Memory B cell (primary cell): ENCODE measurements around the gene ZCCHC7.

Experiments used
- ATAC-seq: fragments of 150-1000 bp; cut with Tn5 transposase; 2 replicates; pipeline ENCODE4 v1.10.0; 2021; ENCODE audit warnings: low read depth, mild to moderate bottlenecking, moderate library complexity
- DNase-seq, 2 donors: peaks; one replicate each; pipeline ENCODE4 v3.0.0; 2022; ENCODE audit warnings: low spot score in 2 of 2
- H3K27ac Mint-ChIP-seq: one replicate; pipeline ENCODE4 v1.8.0; 2022; ENCODE audit warnings: mild to moderate bottlenecking, moderate library complexity, mixed read lengths
- H3K27me3 Mint-ChIP-seq: one replicate; pipeline ENCODE4 v1.8.0; 2022; ENCODE audit warnings: mixed read lengths
- H3K36me3 Mint-ChIP-seq: one replicate; pipeline ENCODE4 v1.8.0; 2022; ENCODE audit warnings: mild to moderate bottlenecking, mixed read lengths
- H3K4me1 Mint-ChIP-seq: one replicate; pipeline ENCODE4 v1.8.0; 2022; ENCODE audit warnings: mixed read lengths
- H3K4me3 Mint-ChIP-seq: one replicate; pipeline ENCODE4 v1.8.0; 2022; ENCODE audit warnings: mild to moderate bottlenecking, moderate library complexity, mixed read lengths
- H3K9me3 Mint-ChIP-seq: one replicate; pipeline ENCODE4 v1.8.0; 2022; ENCODE audit warnings: mixed read lengths

Gene ZCCHC7

DNA sequence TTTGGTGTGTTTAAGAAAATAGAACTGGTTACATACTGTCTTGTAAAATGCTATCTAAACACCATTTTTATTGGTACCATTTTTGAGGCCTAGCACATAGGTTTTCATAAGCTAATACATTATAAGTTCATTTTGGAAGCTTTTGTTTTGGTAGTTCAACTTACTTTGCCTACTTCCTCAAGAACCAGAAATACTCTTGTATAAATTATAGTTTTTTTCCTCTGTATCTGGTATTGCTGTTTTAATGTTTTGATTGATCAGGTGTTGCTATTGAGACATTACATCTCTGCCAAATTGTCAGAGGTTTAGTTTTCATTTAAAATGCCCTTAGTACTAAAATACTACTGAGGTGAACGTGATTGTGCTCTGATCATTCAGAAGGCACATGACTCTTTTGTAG, 211.5 kb downstream of the ZCCHC7 start:
- no peaks in the 10 kb centered on the region for H3K27me3 Mint-ChIP-seq
- no peak overlapping the region for H3K27ac Mint-ChIP-seq
- peaks cover 1% of the 10 kb centered on the region for H3K36me3 Mint-ChIP-seq
- no peak overlapping the region for H3K4me3 Mint-ChIP-seq
- ATAC-seq (no peak), DNase-seq (no peak)
- H3K9me3 Mint-ChIP-seq: no peaks in the 10 kb centered on the region
- peaks cover 22% of the 10 kb centered on the region for H3K4me1 Mint-ChIP-seq

DNA sequence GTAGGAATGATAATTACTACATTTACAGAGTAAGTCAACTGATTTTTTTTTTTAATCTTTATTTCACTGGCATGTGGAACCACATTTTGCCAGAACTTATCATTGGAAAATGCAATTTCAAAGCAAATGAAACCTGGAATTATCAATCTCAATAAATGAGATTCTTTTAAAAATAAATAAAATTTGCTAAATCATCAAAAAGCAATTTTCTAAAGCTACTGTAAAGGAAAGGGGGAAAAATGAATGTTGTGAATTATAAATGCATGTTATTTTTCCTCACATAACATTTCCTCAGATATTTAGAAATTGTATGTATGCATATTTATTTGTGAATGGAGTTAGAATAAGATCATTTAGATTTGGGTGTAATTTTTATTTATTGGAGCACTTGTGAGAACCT, 212.2 kb downstream of the ZCCHC7 start:
- H3K4me1 Mint-ChIP-seq: peaks cover 19% of the 10 kb centered on the region
- H3K27me3 Mint-ChIP-seq: no peaks in the 10 kb centered on the region
- H3K36me3 Mint-ChIP-seq: peaks cover 1% of the 10 kb centered on the region
- no peak overlapping the region for H3K4me3 Mint-ChIP-seq
- DNase-seq: no peak
- no peak overlapping the region for H3K27ac Mint-ChIP-seq
- no peaks in the 10 kb centered on the region for H3K9me3 Mint-ChIP-seq
- ATAC-seq: no peak

DNA sequence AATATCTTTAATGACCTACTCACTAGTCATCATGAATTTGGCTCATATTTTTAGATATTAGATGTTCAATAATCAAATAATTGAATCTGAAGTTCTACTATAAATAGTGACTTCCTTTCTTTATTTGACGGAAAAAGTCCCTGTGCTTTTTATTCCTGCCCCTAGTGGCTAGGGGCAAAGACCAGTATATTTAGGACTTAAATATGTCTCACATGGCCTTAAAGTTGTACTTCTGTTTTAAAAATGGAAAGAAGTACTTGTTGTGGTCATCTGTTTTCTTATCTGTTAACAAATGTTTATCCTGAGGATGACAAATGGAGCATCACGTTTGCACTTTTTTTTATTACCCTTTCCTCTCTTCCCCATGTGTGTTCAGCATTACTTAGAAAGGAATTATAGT, 212.9 kb downstream of the ZCCHC7 start:
- Mint-ChIP-seq H3K4me1 (peaks cover 23% of the 10 kb centered on the region), H3K36me3 (peaks cover 1% of the 10 kb centered on the region), H3K9me3 (no peaks in the 10 kb centered on the region), H3K27me3 (no peaks in the 10 kb centered on the region), H3K27ac (no peak overlapping the region), H3K4me3 (no peak overlapping the region)
- DNase-seq (no peak), ATAC-seq (no peak)

DNA sequence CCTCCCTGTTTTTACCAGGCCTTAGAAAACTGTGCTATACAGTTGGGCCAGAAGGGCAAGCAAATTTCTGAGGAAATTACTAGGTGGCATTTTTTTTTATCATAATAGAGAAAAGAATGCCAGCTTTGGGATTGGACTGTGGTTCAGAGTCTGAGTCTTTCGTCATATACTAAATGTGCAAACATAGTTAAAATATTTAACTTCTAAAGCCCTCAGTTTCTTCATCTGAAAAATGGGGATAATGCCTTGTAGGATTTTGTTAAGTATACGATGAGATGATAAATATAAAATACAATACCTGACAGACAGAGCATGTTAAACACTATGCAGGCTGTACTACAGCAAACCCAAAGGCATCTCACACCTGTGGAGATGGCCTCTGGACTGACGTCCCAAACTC, 214.9 kb downstream of the ZCCHC7 start:
- Mint-ChIP-seq H3K4me1 (peaks cover 25% of the 10 kb centered on the region), H3K27ac (no peak overlapping the region), H3K36me3 (no peaks in the 10 kb centered on the region), H3K27me3 (no peaks in the 10 kb centered on the region), H3K4me3 (no peak overlapping the region), H3K9me3 (no peaks in the 10 kb centered on the region)
- DNase-seq: no peak
- ATAC-seq: no peak

DNA sequence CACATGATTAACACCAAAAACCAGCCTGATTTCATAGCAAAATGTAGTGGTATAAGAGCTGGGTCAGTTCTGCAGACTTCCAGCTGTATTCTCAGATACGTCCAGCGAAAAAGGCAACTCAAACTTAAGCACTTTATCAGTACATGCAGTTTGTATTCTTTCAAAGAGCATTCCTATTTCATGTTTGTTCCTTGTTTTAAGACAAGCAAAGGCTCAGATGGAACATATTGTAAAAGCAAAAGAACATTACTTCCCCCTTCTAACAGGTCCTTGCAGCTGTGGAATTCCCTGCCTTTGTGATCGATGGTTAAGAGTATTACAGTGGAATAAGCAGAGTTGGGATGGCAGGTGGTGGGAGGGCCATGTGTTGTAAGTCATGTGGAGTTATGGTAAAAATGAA, 215.8 kb downstream of the ZCCHC7 start:
- DNase-seq (no peak), ATAC-seq (no peak)
- Mint-ChIP-seq H3K4me3 (peak overlapping the region; percentile 30), H3K36me3 (no peaks in the 10 kb centered on the region), H3K27ac (peak overlapping the region; percentile 85), H3K9me3 (no peaks in the 10 kb centered on the region), H3K4me1 (peaks cover 27% of the 10 kb centered on the region), H3K27me3 (no peaks in the 10 kb centered on the region)

DNA sequence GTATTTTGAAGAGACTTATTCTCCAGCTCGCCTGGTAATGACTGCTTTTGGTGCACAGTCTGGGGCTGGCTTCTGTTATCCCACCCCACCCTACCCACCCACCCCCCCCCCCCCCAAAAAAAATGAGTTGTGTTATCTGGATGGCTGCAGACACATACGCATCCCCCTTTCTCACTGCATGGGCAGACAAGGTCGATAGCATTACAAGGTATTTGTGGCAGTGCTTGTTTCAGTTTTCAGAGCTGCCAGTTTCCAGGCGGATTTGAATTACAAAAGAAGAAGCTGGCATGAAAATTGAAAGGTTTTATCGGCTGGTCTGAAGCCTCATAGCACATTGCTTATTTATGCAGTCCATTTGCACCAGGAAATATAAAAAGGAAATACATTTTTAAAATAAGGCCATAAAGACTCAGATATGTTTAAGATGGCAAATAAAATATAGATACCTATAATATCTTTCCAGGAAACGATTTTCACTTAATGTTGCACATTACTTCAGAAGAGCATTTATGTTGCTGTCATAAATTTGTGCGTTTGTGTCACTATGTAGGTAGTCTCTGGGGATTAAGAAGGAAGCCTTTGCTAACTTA, 217.0 kb downstream of the ZCCHC7 start:
- Mint-ChIP-seq H3K9me3 (no peaks in the 10 kb centered on the region), H3K4me1 (peaks cover 25% of the 10 kb centered on the region), H3K27me3 (no peaks in the 10 kb centered on the region), H3K27ac (peak overlapping the region; percentile 85), H3K4me3 (peak overlapping the region; percentile 40), H3K36me3 (no peaks in the 10 kb centered on the region)
- ATAC-seq: peak; percentile 61
- no peak for DNase-seq

DNA sequence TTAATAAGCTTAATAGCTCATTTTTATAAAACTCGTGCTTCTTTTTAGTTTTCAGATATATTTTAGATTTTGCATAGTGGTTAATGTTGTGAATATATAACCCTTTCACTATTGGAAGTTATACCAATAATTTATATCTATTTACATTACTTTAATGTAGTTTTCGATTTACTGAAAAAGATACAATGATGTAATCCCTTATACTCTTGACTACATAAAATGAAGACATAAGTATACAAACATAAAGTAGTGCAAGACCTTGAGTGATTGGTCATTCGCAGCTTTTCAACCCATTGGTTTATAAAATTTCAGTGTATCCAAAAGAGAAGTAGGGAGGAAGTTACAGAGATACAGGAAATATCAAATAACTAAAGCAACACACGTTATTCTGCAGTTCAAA, 217.8 kb downstream of the ZCCHC7 start:
- H3K36me3 Mint-ChIP-seq: no peaks in the 10 kb centered on the region
- peak overlapping the region; percentile 45 for H3K4me3 Mint-ChIP-seq
- no peaks in the 10 kb centered on the region for H3K9me3 Mint-ChIP-seq
- no peak for DNase-seq
- peak overlapping the region; percentile 85 for H3K27ac Mint-ChIP-seq
- no peaks in the 10 kb centered on the region for H3K27me3 Mint-ChIP-seq
- H3K4me1 Mint-ChIP-seq: peaks cover 25% of the 10 kb centered on the region
- ATAC-seq: no peak

DNA sequence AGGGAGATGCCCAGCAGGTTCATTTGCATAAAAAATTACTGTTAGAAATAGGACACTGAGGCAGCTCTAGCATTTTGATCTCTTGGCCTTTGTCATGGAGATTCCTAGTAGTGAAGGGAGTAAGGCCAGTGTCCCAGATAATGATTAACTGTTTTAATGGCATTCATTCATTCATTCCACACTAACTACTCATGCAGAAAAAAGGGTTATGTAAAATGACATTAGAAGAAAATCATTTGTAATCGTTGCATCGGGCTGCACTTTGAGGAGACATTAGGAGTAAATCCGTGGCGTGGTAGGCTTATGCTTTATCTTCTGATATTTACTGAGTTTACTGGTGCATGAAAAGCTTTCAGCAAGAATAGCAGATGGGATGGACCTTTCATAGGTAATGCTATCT, 219.5 kb downstream of the ZCCHC7 start:
- no peaks in the 10 kb centered on the region for H3K27me3 Mint-ChIP-seq
- no peaks in the 10 kb centered on the region for H3K9me3 Mint-ChIP-seq
- H3K36me3 Mint-ChIP-seq: peaks cover 5% of the 10 kb centered on the region
- DNase-seq (no peak), ATAC-seq (no peak)
- peaks cover 28% of the 10 kb centered on the region for H3K4me1 Mint-ChIP-seq
- H3K4me3 Mint-ChIP-seq: no peak overlapping the region
- no peak overlapping the region for H3K27ac Mint-ChIP-seq

DNA sequence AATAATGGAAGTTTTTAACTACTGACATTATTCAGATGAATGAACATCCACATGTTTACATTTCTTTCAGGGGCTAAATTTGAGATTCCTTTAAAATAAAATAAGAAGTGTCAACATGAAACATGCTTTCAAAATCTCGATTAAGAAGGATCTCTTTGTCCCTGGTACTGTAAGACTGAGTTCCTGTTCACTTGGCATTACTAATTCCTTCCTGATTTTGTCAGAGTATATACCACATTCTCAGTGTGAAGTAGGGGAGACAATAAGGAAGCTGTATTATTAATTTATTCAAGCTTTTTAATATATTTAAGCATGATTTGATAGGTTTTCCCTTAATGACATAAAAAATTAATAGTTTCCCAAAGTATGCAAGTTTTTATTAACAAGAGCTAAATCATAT, 220.6 kb downstream of the ZCCHC7 start:
- ATAC-seq (no peak), DNase-seq (no peak)
- Mint-ChIP-seq H3K27me3 (no peaks in the 10 kb centered on the region), H3K9me3 (no peaks in the 10 kb centered on the region), H3K4me3 (no peak overlapping the region), H3K4me1 (peaks cover 29% of the 10 kb centered on the region), H3K36me3 (peaks cover 6% of the 10 kb centered on the region), H3K27ac (no peak overlapping the region)

DNA sequence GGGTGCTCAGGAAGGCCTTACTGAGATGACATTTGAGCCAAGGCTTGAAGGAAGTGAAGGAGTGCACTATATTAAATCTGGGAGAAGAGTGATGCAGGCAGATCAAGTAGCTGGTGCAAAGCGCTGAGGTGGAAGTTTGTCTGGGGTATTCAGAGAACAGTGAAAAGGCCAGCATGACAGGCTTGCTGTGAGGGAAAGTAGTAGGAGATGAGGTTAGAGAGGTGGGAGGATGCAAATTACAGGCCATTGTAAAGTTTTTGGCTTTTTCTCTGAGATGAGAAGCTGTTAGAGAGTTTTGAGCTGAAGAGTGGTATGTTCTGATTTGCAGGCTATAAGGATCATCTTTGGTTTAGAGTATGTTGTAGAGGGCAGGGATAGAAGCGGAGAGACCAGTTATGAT, 221.3 kb downstream of the ZCCHC7 start:
- no peak overlapping the region for H3K4me3 Mint-ChIP-seq
- H3K36me3 Mint-ChIP-seq: peaks cover 6% of the 10 kb centered on the region
- DNase-seq (no peak), ATAC-seq (no peak)
- peaks cover 22% of the 10 kb centered on the region for H3K4me1 Mint-ChIP-seq
- H3K27me3 Mint-ChIP-seq: no peaks in the 10 kb centered on the region
- H3K9me3 Mint-ChIP-seq: no peaks in the 10 kb centered on the region
- H3K27ac Mint-ChIP-seq: no peak overlapping the region

DNA sequence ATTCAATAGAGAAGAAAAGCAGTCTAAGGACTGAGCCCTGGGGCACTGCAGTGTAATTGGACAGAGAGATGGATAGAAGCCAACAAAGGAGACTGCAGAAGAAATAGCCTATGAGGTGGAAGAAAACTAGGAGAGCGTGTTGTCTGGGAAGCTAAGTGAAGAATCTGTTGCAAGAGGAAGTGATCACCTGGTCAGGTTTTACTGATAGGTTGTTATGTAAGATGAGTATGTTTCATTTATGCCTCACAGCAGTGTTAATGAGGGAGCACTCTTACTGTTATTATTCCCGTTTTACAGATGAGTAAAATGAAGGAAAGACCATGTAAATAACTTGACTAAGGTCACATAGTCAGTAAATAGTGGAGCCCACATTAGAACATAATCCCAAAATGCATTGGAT, 222.1 kb downstream of the ZCCHC7 start:
- H3K4me1 Mint-ChIP-seq: peaks cover 18% of the 10 kb centered on the region
- H3K4me3 Mint-ChIP-seq: no peak overlapping the region
- ATAC-seq (peak; percentile 50), DNase-seq (no peak)
- H3K36me3 Mint-ChIP-seq: peaks cover 6% of the 10 kb centered on the region
- no peaks in the 10 kb centered on the region for H3K9me3 Mint-ChIP-seq
- H3K27ac Mint-ChIP-seq: no peak overlapping the region
- H3K27me3 Mint-ChIP-seq: no peaks in the 10 kb centered on the region

DNA sequence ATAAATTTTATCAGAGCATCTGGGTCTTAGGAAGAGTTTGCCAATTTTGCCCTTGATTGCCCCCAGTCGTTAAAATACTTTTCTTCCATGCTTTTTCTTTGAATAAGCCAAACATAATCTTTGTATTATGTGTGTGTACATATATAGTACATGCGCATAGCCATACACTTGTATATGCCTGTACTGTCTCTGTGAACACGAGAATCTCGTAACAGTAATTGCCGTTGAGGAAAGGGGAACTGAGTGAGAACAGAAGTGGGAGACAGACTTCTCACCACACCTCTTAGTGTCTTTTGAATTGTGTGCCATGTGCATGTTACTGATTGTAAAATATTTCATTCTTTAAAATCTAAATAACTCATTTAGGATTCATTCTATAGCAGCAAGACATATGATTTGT, 222.5 kb downstream of the ZCCHC7 start:
- ATAC-seq (peak; percentile 74), DNase-seq (no peak)
- Mint-ChIP-seq H3K9me3 (no peaks in the 10 kb centered on the region), H3K27me3 (no peaks in the 10 kb centered on the region), H3K4me3 (no peak overlapping the region), H3K27ac (no peak overlapping the region), H3K36me3 (peaks cover 9% of the 10 kb centered on the region), H3K4me1 (peaks cover 16% of the 10 kb centered on the region)

DNA sequence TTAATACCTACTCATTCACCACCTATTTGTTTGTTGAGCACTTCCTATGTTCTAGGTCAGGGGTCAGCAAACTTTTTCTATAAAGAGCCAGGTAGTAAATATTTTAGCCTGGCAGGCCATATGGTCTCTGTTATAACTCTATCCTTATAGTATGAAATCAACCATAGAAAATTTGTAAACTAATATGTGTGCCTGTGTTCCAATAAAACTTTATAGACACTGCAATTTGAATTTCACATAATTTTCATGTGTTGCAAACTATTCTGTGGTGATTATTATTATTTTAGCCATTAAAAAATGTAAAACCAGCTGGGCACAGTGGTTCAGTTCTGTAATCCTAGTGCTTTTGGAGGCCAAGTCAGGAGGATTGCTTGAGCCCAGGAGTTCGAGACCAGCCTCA, 223.3 kb downstream of the ZCCHC7 start:
- Mint-ChIP-seq H3K36me3 (peaks cover 16% of the 10 kb centered on the region), H3K27me3 (no peaks in the 10 kb centered on the region), H3K27ac (no peak overlapping the region), H3K4me1 (peaks cover 12% of the 10 kb centered on the region), H3K4me3 (no peak overlapping the region), H3K9me3 (no peaks in the 10 kb centered on the region)
- DNase-seq: no peak
- no peak for ATAC-seq

DNA sequence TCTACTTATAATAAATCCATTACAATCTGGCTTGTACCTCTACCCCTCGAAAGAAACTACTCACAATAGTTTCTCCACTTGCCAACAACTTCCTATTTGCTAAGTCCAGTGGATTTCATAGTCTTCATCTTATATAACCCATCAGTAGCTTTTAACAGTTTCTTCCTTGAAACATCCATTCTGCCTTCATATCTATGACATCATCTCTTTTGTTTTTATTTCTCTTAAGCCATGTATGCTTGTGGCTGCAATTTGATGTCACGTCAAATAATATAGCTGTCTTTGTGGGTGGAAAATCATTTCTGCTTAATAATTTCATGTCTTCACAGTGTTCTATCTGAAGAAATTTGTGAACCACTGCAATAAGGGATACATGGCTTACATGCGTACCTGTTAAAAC, 224.7 kb downstream of the ZCCHC7 start:
- H3K27me3 Mint-ChIP-seq: no peaks in the 10 kb centered on the region
- peaks cover 12% of the 10 kb centered on the region for H3K4me1 Mint-ChIP-seq
- ATAC-seq (no peak), DNase-seq (no peak)
- no peak overlapping the region for H3K4me3 Mint-ChIP-seq
- H3K27ac Mint-ChIP-seq: no peak overlapping the region
- no peaks in the 10 kb centered on the region for H3K9me3 Mint-ChIP-seq
- peaks cover 20% of the 10 kb centered on the region for H3K36me3 Mint-ChIP-seq

DNA sequence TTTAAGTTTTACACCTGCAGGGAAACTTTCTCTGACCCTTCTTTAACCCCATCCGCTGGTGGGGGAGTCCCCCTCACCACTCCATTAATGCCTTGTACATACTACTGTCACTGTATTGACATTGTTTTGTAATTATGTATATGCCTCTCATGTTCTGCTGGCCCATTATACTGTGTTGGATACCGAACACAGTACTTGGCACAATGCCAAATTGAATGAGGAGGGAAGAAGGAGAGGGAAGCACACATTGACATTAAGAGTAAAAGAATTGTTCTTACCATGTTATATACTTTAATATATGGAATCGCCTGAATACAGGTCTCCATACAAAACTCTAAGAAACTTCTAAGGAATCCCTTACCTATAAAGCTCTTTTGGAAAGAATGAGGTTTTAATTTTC, 228.5 kb downstream of the ZCCHC7 start:
- H3K27me3 Mint-ChIP-seq: no peaks in the 10 kb centered on the region
- H3K4me3 Mint-ChIP-seq: no peak overlapping the region
- H3K36me3 Mint-ChIP-seq: peaks cover 34% of the 10 kb centered on the region
- no peaks in the 10 kb centered on the region for H3K9me3 Mint-ChIP-seq
- peaks cover 10% of the 10 kb centered on the region for H3K4me1 Mint-ChIP-seq
- DNase-seq (no peak), ATAC-seq (no peak)
- no peak overlapping the region for H3K27ac Mint-ChIP-seq
